GM23338 (cell line): ENCODE measurements around the gene TMEM223. TPM values are rescaled to one million over a fixed set of nuclear protein-coding genes. Genes with fewer than 3 reads are reported as not detected.

Experiments used
- ATAC-seq: fragments of 200-7000 bp; cut with Tn5 transposase; 3 replicates; pipeline ENCODE4 v1.9.1; 2020
- DNase-seq: peaks from one replicate; pipeline ENCODE4 v3.0.0-alpha.2; 2015; ENCODE audit warnings: low spot score
- H2AFZ ChIP-seq: fragments of 200-600 bp; sonication (generic); 2 replicates; pipeline ENCODE4 v1.8.0; 2016; ENCODE audit warnings: antibody characterized with exemption, mild to moderate bottlenecking, moderate library complexity
- H3F3A ChIP-seq: fragments of 200-600 bp; sonication (generic); replicated peaks from 2 replicates; pipeline ENCODE4 v1.8.0; 2017; ENCODE audit warnings: antibody characterized with exemption, mixed run types, low read depth
- H3K27ac ChIP-seq: fragments of 200-600 bp; sonication (generic); 2 replicates; pipeline ENCODE4 v1.6.1; 2016; ENCODE audit warnings: low read depth
- H3K27me3 ChIP-seq: fragments of 200-600 bp; sonication (generic); 2 replicates; pipeline ENCODE4 v1.8.0; 2016; ENCODE audit warnings: mild to moderate bottlenecking, mixed run types, moderate library complexity; ENCODE audit not compliant: insufficient read depth
- H3K36me3 ChIP-seq: fragments of 200-600 bp; sonication (generic); 2 replicates; pipeline ENCODE4 v1.8.0; 2016; ENCODE audit warnings: mild to moderate bottlenecking; ENCODE audit not compliant: insufficient read depth
- H3K4me1 ChIP-seq: fragments of 200-600 bp; sonication (generic); 2 replicates; pipeline ENCODE4 v1.8.0; 2016; ENCODE audit warnings: mild to moderate bottlenecking, moderate library complexity; ENCODE audit not compliant: insufficient read depth
- H3K4me2 ChIP-seq: fragments of 200-600 bp; sonication (generic); 2 replicates; pipeline ENCODE4 v1.7.1; 2017; ENCODE audit warnings: mixed run types
- H3K4me3 ChIP-seq: fragments of 200-600 bp; sonication (generic); 2 replicates; pipeline ENCODE4 v1.6.1; 2016; ENCODE audit warnings: mixed run types
- H3K79me2 ChIP-seq: fragments of 200-600 bp; sonication (generic); replicated peaks from 2 replicates; pipeline ENCODE4 v1.8.0; 2017; ENCODE audit warnings: mild to moderate bottlenecking; ENCODE audit not compliant: insufficient read depth
- H3K9me2 ChIP-seq: fragments of 200-600 bp; sonication (generic); 2 replicates; pipeline ENCODE4 v1.8.0; 2017; ENCODE audit not compliant: insufficient read depth
- H4K20me1 ChIP-seq: fragments of 200-600 bp; sonication (generic); replicated peaks from 2 replicates; pipeline ENCODE4 v1.8.0; 2017; ENCODE audit warnings: mild to moderate bottlenecking; ENCODE audit not compliant: insufficient read depth
- H3K27ac Mint-ChIP-seq: 2 replicates; pipeline ENCODE4 v1.8.0; 2020; ENCODE audit warnings: inconsistent platforms, mild to moderate bottlenecking, moderate library complexity, mixed read lengths
- H3K27me3 Mint-ChIP-seq: 3 replicates; pipeline ENCODE4 v1.8.0; 2022; ENCODE audit warnings: low read depth, mild to moderate bottlenecking, moderate library complexity, mixed read lengths, inconsistent platforms; ENCODE audit not compliant: insufficient read depth, poor library complexity
- H3K36me3 Mint-ChIP-seq: 3 replicates; pipeline ENCODE4 v1.8.0; 2021; ENCODE audit warnings: low read depth, mild to moderate bottlenecking, inconsistent platforms, moderate library complexity, mixed read lengths
- H3K4me1 Mint-ChIP-seq: 3 replicates; pipeline ENCODE4 v1.8.0; 2020; ENCODE audit warnings: mild to moderate bottlenecking, inconsistent platforms, mixed read lengths
- H3K4me3 Mint-ChIP-seq: 3 replicates; pipeline ENCODE4 v1.8.0; 2021; ENCODE audit warnings: moderate library complexity, mild to moderate bottlenecking, inconsistent platforms, mixed read lengths
- H3K9me3 Mint-ChIP-seq: 3 replicates; pipeline ENCODE4 v1.8.0; 2020; ENCODE audit warnings: moderate library complexity, mild to moderate bottlenecking, inconsistent platforms, mixed read lengths
- CREB1 ChIP-seq: fragments of 250-450 bp; sonication (Bioruptor Pico); IDR thresholded peaks from 2 replicates; pipeline ENCODE4 v1.5.0; 2020; ENCODE audit warnings: low read depth, mild to moderate bottlenecking, moderate library complexity
- CTCF ChIP-seq, 2 experiments: fragments of 200-600 bp in 1 of 2; sonication (generic) in 1 of 2; conservative IDR thresholded peaks; 2 replicates each; pipeline versions ENCODE4 v1.5.1 to v1.6.1; 2016 to 2017; ENCODE audit warnings: antibody characterized with exemption in 2 of 2, low read depth in 2 of 2, mild to moderate bottlenecking in 2 of 2, moderate library complexity in 1 of 2
- ETS1 ChIP-seq: IDR thresholded peaks from 2 replicates; pipeline ENCODE4 v1.6.1; 2016; ENCODE audit warnings: antibody characterized with exemption
- EZH2 ChIP-seq: fragments of 200-600 bp; sonication (generic); IDR thresholded peaks from one replicate; pipeline ENCODE4 v1.8.0; 2017; ENCODE audit warnings: antibody characterized with exemption, mild to moderate bottlenecking, low read depth; ENCODE audit not compliant: unreplicated experiment
- EZH2phosphoT487 ChIP-seq: fragments of 200-600 bp; sonication (generic); IDR thresholded peaks from one replicate; pipeline ENCODE4 v1.8.1; 2018; ENCODE audit warnings: antibody characterized with exemption; ENCODE audit not compliant: unreplicated experiment
- JUNB ChIP-seq: IDR thresholded peaks from one replicate; pipeline ENCODE4 v1.6.1; 2016; ENCODE audit warnings: antibody characterized with exemption; ENCODE audit not compliant: unreplicated experiment
- NANOG ChIP-seq: IDR thresholded peaks from 2 replicates; pipeline ENCODE4 v1.6.1; 2016; ENCODE audit warnings: antibody characterized with exemption, borderline replicate concordance
- POLR2AphosphoS5 ChIP-seq: IDR thresholded peaks from 2 replicates; pipeline ENCODE4 v1.6.1; 2016; ENCODE audit warnings: antibody characterized with exemption, low read depth
- REST ChIP-seq: IDR thresholded peaks from one replicate; pipeline ENCODE4 v1.6.1; 2018; ENCODE audit warnings: antibody characterized with exemption; ENCODE audit not compliant: unreplicated experiment
- STAT1 ChIP-seq: IDR thresholded peaks from one replicate; pipeline ENCODE4 v1.6.1; 2016; ENCODE audit warnings: antibody characterized with exemption; ENCODE audit not compliant: unreplicated experiment
- ZNF114 ChIP-seq: fragments of 250-450 bp; sonication (Bioruptor Pico); IDR thresholded peaks from 2 replicates; pipeline ENCODE4 v1.5.0; 2020; ENCODE audit warnings: mild to moderate bottlenecking, moderate library complexity
- ZNF331 ChIP-seq: fragments of 250-450 bp; sonication (Bioruptor Pico); IDR thresholded peaks from 2 replicates; pipeline ENCODE4 v1.5.0; 2020; ENCODE audit warnings: low read depth, mild to moderate bottlenecking, moderate library complexity
- polyA plus RNA-seq: library from polyadenylated mRNA; unstranded; fragments of >200 nt; fragmentation: Nextera tagmentation; extraction: Ambion mirVana; gene quantifications from 2 replicates; pipeline ENCODE4 v1.2.1, GENCODE V29; 2016
- total RNA-seq: library from RNA; depleted of rRNA; stranded (reverse); fragments of >200 nt; shearing (Covaris generic); gene quantifications from 2 replicates; pipeline ENCODE4 v1.2.3, GENCODE V29; 2014

The TMEM223 gene
- total and polyA plus RNA-seq, 2 experiments from 2014 or later = 46.1 to 59.6 TPM

- TF ChIP-seq REST (no peak), CREB1 (no peak), POLR2AphosphoS5 (no peak), EZH2 (no peak), EZH2phosphoT487 (no peak), ZNF331 (CRISPR knock-in tag) (no peak), CTCF (conservative IDR thresholded peaks at IDR 0.05; ENCODE audit: low read depth in 2 of 2) (no peak)
Observed at GRCh38 chr11:62778441-62778840, 13.4 kb downstream of the TMEM223 start (continued).

- H3K27ac Mint-ChIP-seq = no peak overlapping the region
- ATAC-seq = no peak
- TF ChIP-seq EZH2phosphoT487 (no peak), CREB1 (no peak), NANOG (no peak), POLR2AphosphoS5 (no peak), ZNF331 (CRISPR knock-in tag) (no peak), ETS1 (no peak), REST (no peak), ZNF114 (no peak), STAT1 (no peak), JUNB (no peak), CTCF (conservative IDR thresholded peaks at IDR 0.05; ENCODE audit: low read depth in 2 of 2) (no peak)
Observed at GRCh38 chr11:62777389-62777788, 14.4 kb downstream of the TMEM223 start.

More at GRCh38 chr11:62777389-62777788, 14.4 kb downstream of the TMEM223 start:
- Mint-ChIP-seq H3K4me3 (no peak overlapping the region; the same call in 2 of the 3 replicates), H3K27me3 (peaks cover 6% of the 10 kb centered on the region), H3K36me3 (peaks cover 62% of the 10 kb centered on the region), H3K9me3 (no peaks in the 10 kb centered on the region), H3K4me1 (no peaks in the 10 kb centered on the region)
- peaks cover 17% of the 10 kb centered on the region; the same call in 1 of the 2 replicates for H3K36me3 ChIP-seq
- no peak overlapping the region for H3K4me3 ChIP-seq
- no peak overlapping the region for H3K4me2 ChIP-seq
- H4K20me1 ChIP-seq = peaks cover 3% of the 10 kb centered on the region; the same call in 1 of the 2 replicates
- H3K79me2 ChIP-seq = peaks cover 23% of the 10 kb centered on the region
- H3K27ac ChIP-seq = no peak overlapping the region
- H3F3A ChIP-seq = 0 out of 2 replicates have a peak, but pooled peaks cover 3% of the 10 kb centered on the region
- H3K4me1 ChIP-seq = no peaks in the 10 kb centered on the region
- no peaks in the 10 kb centered on the region for H3K9me2 ChIP-seq
- DNase-seq = no peak
- no peak overlapping the region for H2AFZ ChIP-seq
- H3K27me3 ChIP-seq = no peaks in the 10 kb centered on the region
